Activated T-helper 1 cell treated with anti-CD3 and anti-CD28 coated beads, Interleukin-12 subunit alpha, Interleukin-12 subunit beta, Interleukin-2, Interleukin-4 antibody, amounts not matched to agents 30 ng/mL and 10 ng/mL and 1 ng/mL, durations not matched to agents 14 hours and 24 hours and 36 hours (primary cell): ENCODE measurements around the gene GLIS1. TPM values are rescaled to one million over a fixed set of nuclear protein-coding genes. Genes with fewer than 3 reads are reported as not detected.

Experiments
- DNase-seq: peaks from one replicate; pipeline ENCODE4 v3.0.0; 2021; ENCODE audit warnings: low spot score
- H3K27ac Mint-ChIP-seq: one replicate; pipeline ENCODE4 v1.8.0; 2021; ENCODE audit warnings: mild to moderate bottlenecking, mixed read lengths
- H3K27me3 Mint-ChIP-seq: one replicate; pipeline ENCODE4 v1.8.0; 2022; ENCODE audit warnings: mild to moderate bottlenecking, moderate library complexity, mixed read lengths; ENCODE audit not compliant: insufficient read depth
- H3K36me3 Mint-ChIP-seq: one replicate; pipeline ENCODE4 v1.8.0; 2021; ENCODE audit warnings: low read depth, mixed read lengths
- H3K4me1 Mint-ChIP-seq: one replicate; pipeline ENCODE4 v1.8.0; 2021; ENCODE audit warnings: low read depth, mixed read lengths
- H3K4me3 Mint-ChIP-seq: one replicate; pipeline ENCODE4 v1.8.0; 2021; ENCODE audit warnings: mild to moderate bottlenecking, moderate library complexity, mixed read lengths
- H3K9me3 Mint-ChIP-seq: one replicate; pipeline ENCODE4 v1.8.0; 2021; ENCODE audit warnings: mixed read lengths
- intact Hi-C: fragments of 100-400 bp; cut with micrococcal nuclease; formaldehyde crosslinking; loops from one replicate; pipeline ENCODE4 v1.15.1; 2024
- total RNA-seq: library from RNA; stranded (reverse); gene quantifications from 2 replicates; pipeline ENCODE4 v1.2.3, GENCODE V29; 2022

Gene GLIS1
- total RNA-seq, 1 donor from 2014 or later = 0.05 TPM

GRCh38 chr1:53693773-53694717 is 44.9 kb downstream of the GLIS1 start:
- H3K27ac Mint-ChIP-seq = no peak overlapping the region
- H3K36me3 Mint-ChIP-seq = no peaks in the 10 kb centered on the region
- no peak overlapping the region for H3K4me3 Mint-ChIP-seq
- H3K4me1 Mint-ChIP-seq = no peaks in the 10 kb centered on the region
- no peak for DNase-seq
- intact Hi-C loops = no loop called here
- H3K27me3 Mint-ChIP-seq = peaks cover 2% of the 10 kb centered on the region
- no peaks in the 10 kb centered on the region for H3K9me3 Mint-ChIP-seq

- Mint-ChIP-seq H3K9me3 (no peaks in the 10 kb centered on the region), H3K4me1 (no peaks in the 10 kb centered on the region)
Measured at GRCh38 chr1:53693339-53693738, 45.6 kb downstream of the GLIS1 start.

GRCh38 chr1:53691326-53691725 is 47.6 kb downstream of the GLIS1 start:
- H3K4me3 Mint-ChIP-seq = no peak overlapping the region
- DNase-seq = no peak
- H3K4me1 Mint-ChIP-seq = no peaks in the 10 kb centered on the region
- no peaks in the 10 kb centered on the region for H3K9me3 Mint-ChIP-seq
- no peak overlapping the region for H3K27ac Mint-ChIP-seq
- no peaks in the 10 kb centered on the region for H3K36me3 Mint-ChIP-seq
- H3K27me3 Mint-ChIP-seq = peaks cover 2% of the 10 kb centered on the region
- intact Hi-C loops = no loop called here

More at GRCh38 chr1:53693339-53693738, 45.6 kb downstream of the GLIS1 start:
- DNase-seq = no peak
- intact Hi-C loops = no loop called here
- Mint-ChIP-seq H3K4me3 (no peak overlapping the region), H3K27ac (no peak overlapping the region), H3K36me3 (no peaks in the 10 kb centered on the region), H3K27me3 (peaks cover 2% of the 10 kb centered on the region)

GRCh38 chr1:53690411-53690810 is 48.6 kb downstream of the GLIS1 start:
- Mint-ChIP-seq H3K9me3 (no peaks in the 10 kb centered on the region), H3K4me3 (no peak overlapping the region), H3K36me3 (no peaks in the 10 kb centered on the region), H3K4me1 (no peaks in the 10 kb centered on the region), H3K27ac (no peak overlapping the region), H3K27me3 (peaks cover 2% of the 10 kb centered on the region)
- DNase-seq = no peak
- intact Hi-C loops = no loop called here

GRCh38 chr1:53689736-53690326 is 49.1 kb downstream of the GLIS1 start:
- intact Hi-C loops = no loop called here
- Mint-ChIP-seq H3K36me3 (no peaks in the 10 kb centered on the region), H3K4me1 (no peaks in the 10 kb centered on the region), H3K9me3 (no peaks in the 10 kb centered on the region), H3K27ac (no peak overlapping the region), H3K27me3 (peaks cover 2% of the 10 kb centered on the region), H3K4me3 (no peak overlapping the region)
- DNase-seq = no peak

- H3K4me3 Mint-ChIP-seq = no peak overlapping the region
- intact Hi-C loops = no loop called here
- H3K27me3 Mint-ChIP-seq = peaks cover 2% of the 10 kb centered on the region
- H3K4me1 Mint-ChIP-seq = no peaks in the 10 kb centered on the region
- H3K27ac Mint-ChIP-seq = no peak overlapping the region
- no peaks in the 10 kb centered on the region for H3K36me3 Mint-ChIP-seq
- DNase-seq = no peak
- no peaks in the 10 kb centered on the region for H3K9me3 Mint-ChIP-seq
Measured at GRCh38 chr1:53689223-53689622, 49.7 kb downstream of the GLIS1 start.

GRCh38 chr1:53688381-53689102 is 50.4 kb downstream of the GLIS1 start:
- no peak for DNase-seq
- no peak overlapping the region for H3K27ac Mint-ChIP-seq
- no peak overlapping the region for H3K4me3 Mint-ChIP-seq
- no peaks in the 10 kb centered on the region for H3K9me3 Mint-ChIP-seq
- no peaks in the 10 kb centered on the region for H3K4me1 Mint-ChIP-seq
- peaks cover 2% of the 10 kb centered on the region for H3K27me3 Mint-ChIP-seq
- intact Hi-C loops = no loop called here
- H3K36me3 Mint-ChIP-seq = no peaks in the 10 kb centered on the region

- intact Hi-C loops = no loop called here
- no peak overlapping the region for H3K27ac Mint-ChIP-seq
Measured at GRCh38 chr1:53687901-53688300, 51.1 kb downstream of the GLIS1 start.

GRCh38 chr1:53687426-53687825 is 51.5 kb downstream of the GLIS1 start:
- Mint-ChIP-seq H3K9me3 (no peaks in the 10 kb centered on the region), H3K4me3 (no peak overlapping the region), H3K36me3 (no peaks in the 10 kb centered on the region), H3K27ac (no peak overlapping the region), H3K27me3 (peaks cover 5% of the 10 kb centered on the region), H3K4me1 (no peaks in the 10 kb centered on the region)
- intact Hi-C loops = no loop called here
- DNase-seq = no peak

More at GRCh38 chr1:53687901-53688300, 51.1 kb downstream of the GLIS1 start:
- Mint-ChIP-seq H3K9me3 (no peaks in the 10 kb centered on the region), H3K36me3 (no peaks in the 10 kb centered on the region), H3K4me1 (no peaks in the 10 kb centered on the region), H3K4me3 (no peak overlapping the region), H3K27me3 (peaks cover 2% of the 10 kb centered on the region)
- no peak for DNase-seq

GRCh38 chr1:53686965-53687267 is 52.0 kb downstream of the GLIS1 start:
- no peaks in the 10 kb centered on the region for H3K36me3 Mint-ChIP-seq
- H3K4me1 Mint-ChIP-seq = no peaks in the 10 kb centered on the region
- peaks cover 4% of the 10 kb centered on the region for H3K27me3 Mint-ChIP-seq
- DNase-seq = no peak
- intact Hi-C loops = no loop called here
- no peaks in the 10 kb centered on the region for H3K9me3 Mint-ChIP-seq
- H3K27ac Mint-ChIP-seq = no peak overlapping the region
- H3K4me3 Mint-ChIP-seq = no peak overlapping the region

GRCh38 chr1:53686091-53686964 is 52.6 kb downstream of the GLIS1 start:
- Mint-ChIP-seq H3K36me3 (no peaks in the 10 kb centered on the region), H3K4me3 (no peak overlapping the region), H3K27ac (no peak overlapping the region), H3K27me3 (peaks cover 3% of the 10 kb centered on the region), H3K9me3 (no peaks in the 10 kb centered on the region), H3K4me1 (no peaks in the 10 kb centered on the region)
- no peak for DNase-seq
- intact Hi-C loops = no loop called here

- Mint-ChIP-seq H3K4me1 (no peaks in the 10 kb centered on the region), H3K36me3 (no peaks in the 10 kb centered on the region), H3K4me3 (no peak overlapping the region), H3K27me3 (peaks cover 6% of the 10 kb centered on the region), H3K9me3 (no peaks in the 10 kb centered on the region), H3K27ac (no peak overlapping the region)
- DNase-seq = no peak
- intact Hi-C loops = no loop called here
Measured at GRCh38 chr1:53685272-53686051, 53.5 kb downstream of the GLIS1 start.
